Hematopoietic multipotent progenitor cell treated with erythropoietin and hydrocortisone succinate and interleukin-3 and kit ligand, for 4 days (in vitro differentiated cells): ENCODE data around the gene NLRP4.

Experiments used
- DNase-seq: peaks from one replicate; pipeline ENCODE4 v3.0.0-alpha.2; 2015

The NLRP4 gene

GRCh38 chr19:55836340-55836739 is at the start of gene NLRP4:
NLRP4 (plus strand) TSS chr19:55836540; CDS start chr19:55852081, 15,541 bp downstream.
- DNase-seq: no peak

GRCh38 chr19:55795021-55795420 is 41.3 kb upstream of the NLRP4 start:
- no peak for DNase-seq

DNA sequence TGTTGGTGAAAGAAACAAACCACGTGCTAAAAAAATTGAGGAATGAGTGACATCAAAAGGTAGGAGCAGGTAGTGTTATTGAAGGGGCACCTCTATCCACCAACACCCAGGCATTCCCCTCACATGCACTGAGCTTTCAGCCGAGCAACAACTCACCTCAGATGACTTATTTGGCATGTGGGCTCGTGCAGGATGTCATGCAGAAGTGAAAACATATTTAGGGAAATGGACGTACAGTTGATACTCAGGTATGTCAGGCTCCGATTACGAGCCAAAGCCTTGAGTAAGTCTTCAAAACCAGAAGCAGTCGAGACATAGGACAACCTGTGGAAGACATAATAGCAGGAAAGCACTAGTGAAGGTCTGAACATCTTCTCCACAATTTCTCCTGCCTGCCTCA is 34.9 kb upstream of the NLRP4 start:
- DNase-seq: no peak

DNA sequence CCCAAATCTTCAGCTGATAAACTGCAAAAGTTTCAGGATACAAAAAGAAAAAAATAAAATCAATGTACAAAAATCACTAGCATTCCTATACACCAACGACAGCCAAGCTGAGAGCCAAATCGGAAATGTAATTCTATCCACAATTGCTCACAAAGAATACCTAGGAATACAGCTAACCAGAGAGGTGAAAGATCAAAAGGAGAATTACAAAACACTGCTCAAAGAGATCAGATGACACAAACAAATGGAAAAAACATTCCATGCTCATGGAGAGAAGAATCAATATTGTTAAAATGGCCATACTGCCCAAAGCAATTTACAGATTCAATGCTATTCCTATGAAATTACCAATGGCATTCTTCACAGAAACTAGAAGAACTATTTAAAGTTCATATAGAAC is 34.1 kb upstream of the NLRP4 start:
- no peak for DNase-seq

DNA sequence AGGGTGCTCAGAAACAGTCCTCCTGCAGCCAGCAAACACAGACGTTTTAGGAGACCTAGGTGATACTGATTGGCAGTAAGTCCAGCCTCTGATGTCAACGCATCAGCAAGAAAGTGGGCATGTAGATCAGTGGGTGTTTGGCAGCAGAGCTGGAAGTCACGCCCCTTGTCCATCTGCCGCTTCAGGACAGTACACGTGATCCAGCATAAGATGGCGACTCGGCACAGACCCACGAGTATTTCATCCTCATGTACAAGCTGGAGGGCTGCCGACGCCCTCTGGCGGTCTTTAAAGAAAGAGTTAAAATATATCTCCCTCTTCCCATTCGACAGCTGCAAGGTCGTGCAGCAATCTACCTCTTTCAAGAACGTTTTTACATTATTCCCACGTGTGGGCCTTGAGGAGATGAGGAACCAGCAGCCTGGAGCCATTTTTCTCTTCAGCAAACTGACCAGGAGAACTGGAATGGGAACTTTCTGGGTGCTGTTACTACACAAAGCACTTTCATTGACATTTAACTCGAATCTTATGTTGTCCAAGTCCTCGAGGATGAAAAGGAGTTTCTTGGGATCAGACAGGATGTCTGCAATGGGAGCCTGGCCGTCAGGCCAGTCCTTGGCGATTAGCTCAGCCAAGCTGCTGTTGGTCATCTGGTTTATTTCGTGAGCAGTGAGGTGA is 26.8 kb upstream of the NLRP4 start:
- DNase-seq: peak; percentile 87

- DNase-seq: no peak
These were observed 25.0 kb upstream of the NLRP4 start for GRCh38 chr19:55811340-55811739.

GRCh38 chr19:55812449-55812848 is 23.9 kb upstream of the NLRP4 start:
- DNase-seq: no peak

GRCh38 chr19:55813906-55814305 is 22.4 kb upstream of the NLRP4 start:
- DNase-seq: no peak

DNA sequence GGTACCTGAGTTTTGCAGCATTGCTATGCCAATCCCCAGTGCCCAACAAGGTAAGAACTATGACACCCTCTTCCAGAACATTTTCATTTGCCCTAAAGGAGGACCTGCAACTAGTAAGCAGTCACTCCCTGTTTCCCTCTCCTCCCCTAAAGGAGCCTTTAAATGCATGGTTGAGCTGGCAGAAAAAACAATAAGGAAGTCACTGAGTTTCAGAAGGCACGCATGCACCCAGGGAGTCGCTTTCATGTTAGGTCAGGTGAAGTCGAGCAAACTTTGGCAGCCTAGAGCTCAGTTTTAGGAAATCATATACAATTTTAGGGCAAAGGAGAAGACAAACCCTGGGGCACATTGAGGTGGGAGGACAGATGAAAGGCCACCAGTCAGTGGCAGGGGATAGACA is 16.3 kb upstream of the NLRP4 start:
- no peak for DNase-seq

DNA sequence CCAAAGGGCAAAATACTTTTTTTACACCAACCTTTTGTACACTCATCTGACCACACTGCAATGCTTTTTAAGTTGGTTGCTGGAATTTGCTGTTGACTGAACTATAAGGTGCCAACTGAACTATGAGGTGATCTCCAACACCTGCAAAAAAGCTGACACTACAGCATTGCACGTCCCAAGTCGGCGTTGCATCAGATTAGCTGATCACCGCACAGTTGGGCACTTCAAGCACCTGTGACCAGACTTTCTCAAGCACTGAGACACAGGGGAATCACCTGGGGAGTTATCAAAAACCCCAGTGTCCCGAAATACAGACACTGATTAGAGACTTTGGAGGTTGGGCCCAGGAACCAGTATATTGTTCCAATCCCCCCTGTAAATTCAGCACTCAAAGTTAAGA is 5.7 kb upstream of the NLRP4 start:
- DNase-seq: no peak

GRCh38 chr19:55831846-55832245 is 4.5 kb upstream of the NLRP4 start, which contains the start of gene NLRP11:
NLRP11 (minus strand) TSS chr19:55831999; CDS start chr19:55818174, 13,825 bp downstream.
- DNase-seq: no peak

GRCh38 chr19:55832676-55833075 is 3.7 kb upstream of the NLRP4 start:
- no peak for DNase-seq

DNA sequence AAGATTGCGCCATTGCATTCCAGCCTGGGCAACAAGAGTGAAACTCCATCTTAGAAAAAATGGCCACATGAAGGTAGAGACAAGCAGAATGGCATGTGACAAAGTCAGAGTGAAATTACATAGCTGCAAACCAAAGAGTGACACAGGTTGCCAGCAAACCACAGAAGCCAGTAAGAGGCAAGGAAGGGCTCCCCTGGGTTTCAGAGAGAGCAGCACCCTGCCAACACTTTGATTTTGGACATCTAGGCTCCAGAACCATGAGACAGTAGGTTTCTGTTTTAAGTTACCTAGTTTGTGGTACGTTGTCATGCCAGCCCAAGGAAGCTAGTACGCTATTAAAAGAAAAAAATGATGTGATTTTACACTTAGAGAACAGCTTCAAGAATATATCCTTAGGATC is 1.9 kb downstream of the NLRP4 start:
- DNase-seq: no peak

DNA sequence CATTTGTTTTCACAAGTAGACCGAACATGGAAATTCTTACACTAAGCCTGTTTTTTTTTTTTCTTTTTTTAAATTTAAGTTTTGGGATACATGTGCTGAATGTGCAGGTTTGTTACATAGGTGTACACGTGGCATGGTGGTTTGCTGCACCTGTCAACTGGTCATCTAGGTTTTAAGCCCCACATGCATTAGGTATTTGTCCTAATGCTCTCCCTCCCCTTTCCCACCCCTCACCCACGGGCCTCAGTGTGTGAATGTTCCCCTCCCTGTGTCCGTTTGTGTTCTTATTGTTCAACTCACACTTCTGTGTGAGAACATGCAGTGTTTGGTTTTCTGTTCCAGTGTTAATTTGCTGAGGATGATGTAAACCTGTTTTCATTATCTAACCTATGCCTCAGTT is 2.6 kb downstream of the NLRP4 start:
- DNase-seq: no peak

DNA sequence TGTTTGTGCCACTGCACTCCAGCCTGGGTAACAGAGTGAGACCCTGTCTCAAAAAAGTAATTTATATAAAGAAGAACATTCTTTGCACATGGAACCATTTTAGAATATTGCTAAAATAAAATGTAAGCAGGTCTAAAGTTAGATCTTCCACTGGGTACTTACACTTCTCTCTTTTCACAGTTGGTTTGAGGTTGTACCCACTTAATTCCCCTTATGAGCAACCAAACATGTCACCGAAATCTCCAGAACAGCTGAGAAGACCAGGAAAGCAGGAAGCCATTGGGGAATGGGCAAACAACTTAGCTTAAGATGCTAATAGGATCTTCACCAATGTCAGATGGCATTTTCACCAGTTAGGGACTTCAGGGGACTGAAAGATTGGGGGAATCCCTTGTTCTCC is 18.8 kb downstream of the NLRP4 start:
- DNase-seq: no peak

- no peak for DNase-seq
These were observed 20.8 kb downstream of the NLRP4 start for GRCh38 chr19:55857149-55857548.

- no peak for DNase-seq
These were observed 21.6 kb downstream of the NLRP4 start for GRCh38 chr19:55857974-55858373.

- no peak for DNase-seq
These were observed 22.1 kb downstream of the NLRP4 start for GRCh38 chr19:55858401-55858800.

DNA sequence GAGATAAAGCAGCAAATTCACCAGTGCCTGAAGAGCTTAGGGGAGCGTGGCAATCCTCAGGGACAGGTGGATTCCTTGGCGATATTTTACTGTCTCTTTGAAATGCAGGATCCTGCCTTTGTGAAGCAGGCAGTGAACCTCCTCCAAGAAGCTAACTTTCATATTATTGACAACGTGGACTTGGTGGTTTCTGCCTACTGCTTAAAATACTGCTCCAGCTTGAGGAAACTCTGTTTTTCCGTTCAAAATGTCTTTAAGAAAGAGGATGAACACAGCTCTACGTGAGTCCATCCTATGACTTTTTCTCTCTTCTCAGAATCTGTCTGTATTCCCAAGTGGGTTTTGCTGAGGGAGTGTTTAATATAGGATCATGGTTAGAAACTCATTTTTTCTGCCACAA is 22.6 kb downstream of the NLRP4 start:
- DNase-seq: no peak

DNA sequence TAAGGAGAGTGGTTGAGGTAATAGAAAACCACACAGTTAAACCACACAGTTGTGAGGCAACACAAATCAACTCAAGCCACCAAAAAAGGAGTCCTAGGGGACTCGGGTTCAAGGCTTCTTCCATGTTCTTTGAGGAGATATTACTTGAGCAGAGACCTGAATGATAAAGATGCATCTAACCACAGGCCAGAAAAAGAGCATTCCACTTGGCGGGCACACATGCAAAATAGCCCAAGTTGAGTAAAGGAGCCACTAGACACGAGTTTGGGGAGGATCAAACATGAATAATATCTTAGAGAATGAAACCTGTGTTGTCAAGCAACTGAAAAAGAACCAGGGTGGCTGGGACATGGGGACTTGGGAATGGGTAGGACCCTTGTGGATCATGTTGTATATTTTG is 30.2 kb downstream of the NLRP4 start:
- no peak for DNase-seq

DNA sequence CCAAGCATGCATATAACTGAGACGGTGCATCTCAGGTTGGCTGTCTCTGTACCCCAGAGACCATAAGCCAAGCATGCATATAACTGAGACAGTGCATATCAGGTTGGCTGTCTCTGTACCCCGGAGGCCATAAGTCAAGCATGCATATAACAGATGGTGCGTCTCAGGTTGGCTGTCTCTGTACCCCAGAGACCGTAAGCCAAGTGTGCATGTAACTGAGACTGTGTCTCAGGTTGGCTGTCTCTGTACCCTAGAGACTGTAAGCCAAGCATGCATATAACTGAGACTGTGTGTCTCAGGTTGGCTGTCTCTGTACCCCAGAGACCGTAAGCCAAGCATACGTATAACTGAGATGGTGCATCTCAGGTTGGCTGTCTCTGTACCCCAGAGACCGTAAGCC is 30.8 kb downstream of the NLRP4 start:
- DNase-seq: no peak

- DNase-seq: no peak
These were observed 34.4 kb downstream of the NLRP4 start for GRCh38 chr19:55870736-55871135.

DNA sequence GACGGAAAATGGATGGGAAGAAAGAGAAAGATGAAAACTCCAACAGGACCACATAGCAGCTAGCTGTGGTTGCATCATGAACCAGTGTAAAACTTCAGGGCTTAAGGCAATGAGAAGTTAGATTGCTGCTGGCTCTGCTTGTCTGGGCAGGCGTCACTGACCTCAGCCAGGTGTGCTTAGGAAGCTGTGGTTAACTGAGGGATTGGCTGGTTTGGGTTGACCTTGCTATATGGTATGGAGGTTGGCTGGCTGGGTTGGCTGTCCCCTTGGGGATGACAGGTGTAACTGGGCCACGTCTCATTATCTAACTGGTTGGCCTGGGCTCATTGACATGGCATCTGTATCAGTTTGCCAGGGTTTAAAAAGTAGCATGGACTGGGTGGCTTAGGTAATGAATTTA is 40.9 kb downstream of the NLRP4 start:
- DNase-seq: no peak

GRCh38 chr19:55882626-55883025 is 46.3 kb downstream of the NLRP4 start:
- no peak for DNase-seq

- DNase-seq: no peak
These were observed 62.6 kb downstream of the NLRP4 start for GRCh38 chr19:55898911-55899310.
